Measurements from ENCODE around the gene PROSER2.

Gene PROSER2

DNA sequence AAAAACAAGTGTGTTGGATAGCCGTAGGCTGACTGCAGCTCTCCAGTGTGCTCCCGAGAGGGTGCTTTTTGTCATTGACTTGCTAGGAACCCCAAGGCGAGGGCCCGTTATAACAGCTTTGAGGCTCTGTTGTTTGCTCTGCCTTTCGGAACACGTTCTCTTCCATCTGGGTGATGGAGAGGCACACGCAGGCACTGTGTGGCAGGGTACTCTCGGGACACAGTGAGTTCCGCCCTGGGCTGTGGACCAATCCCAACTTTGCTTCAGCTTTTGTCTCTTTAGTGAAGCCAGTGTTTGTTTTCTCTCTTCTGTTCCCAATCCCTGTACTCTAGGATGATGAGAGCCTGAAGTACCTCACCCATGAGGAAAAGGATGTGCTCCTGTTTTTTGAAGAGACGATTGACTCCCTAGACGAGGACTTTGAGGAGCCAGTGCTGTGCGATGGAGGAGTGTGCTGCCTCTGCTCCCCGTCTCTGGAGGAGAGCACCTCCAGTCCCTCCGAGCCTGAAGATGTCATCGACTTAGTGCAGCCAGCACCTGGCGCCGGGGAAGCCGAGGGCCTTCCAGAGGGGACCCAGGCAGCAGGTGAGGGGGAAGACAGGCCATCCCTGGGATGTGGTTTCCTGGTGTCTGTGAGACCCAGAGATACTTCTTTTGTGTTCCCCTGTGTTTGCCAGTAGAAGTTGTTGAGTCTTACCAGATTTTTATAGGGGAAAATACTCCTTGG is 43.2 kb downstream of the PROSER2 start:
- DNase-seq (ENCODE audit: low read depth): no peak
- no peak overlapping the region for H3K4me3 ChIP-seq (ENCODE audit: low read length)
- TF ChIP-seq, protein P1, sequence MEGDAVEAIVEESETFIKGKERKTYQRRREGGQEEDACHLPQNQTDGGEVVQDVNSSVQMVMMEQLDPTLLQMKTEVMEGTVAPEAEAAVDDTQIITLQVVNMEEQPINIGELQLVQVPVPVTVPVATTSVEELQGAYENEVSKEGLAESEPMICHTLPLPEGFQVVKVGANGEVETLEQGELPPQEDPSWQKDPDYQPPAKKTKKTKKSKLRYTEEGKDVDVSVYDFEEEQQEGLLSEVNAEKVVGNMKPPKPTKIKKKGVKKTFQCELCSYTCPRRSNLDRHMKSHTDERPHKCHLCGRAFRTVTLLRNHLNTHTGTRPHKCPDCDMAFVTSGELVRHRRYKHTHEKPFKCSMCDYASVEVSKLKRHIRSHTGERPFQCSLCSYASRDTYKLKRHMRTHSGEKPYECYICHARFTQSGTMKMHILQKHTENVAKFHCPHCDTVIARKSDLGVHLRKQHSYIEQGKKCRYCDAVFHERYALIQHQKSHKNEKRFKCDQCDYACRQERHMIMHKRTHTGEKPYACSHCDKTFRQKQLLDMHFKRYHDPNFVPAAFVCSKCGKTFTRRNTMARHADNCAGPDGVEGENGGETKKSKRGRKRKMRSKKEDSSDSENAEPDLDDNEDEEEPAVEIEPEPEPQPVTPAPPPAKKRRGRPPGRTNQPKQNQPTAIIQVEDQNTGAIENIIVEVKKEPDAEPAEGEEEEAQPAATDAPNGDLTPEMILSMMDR (conservative IDR thresholded peaks at IDR 0.05; ENCODE audit: low read length): no peak

DNA sequence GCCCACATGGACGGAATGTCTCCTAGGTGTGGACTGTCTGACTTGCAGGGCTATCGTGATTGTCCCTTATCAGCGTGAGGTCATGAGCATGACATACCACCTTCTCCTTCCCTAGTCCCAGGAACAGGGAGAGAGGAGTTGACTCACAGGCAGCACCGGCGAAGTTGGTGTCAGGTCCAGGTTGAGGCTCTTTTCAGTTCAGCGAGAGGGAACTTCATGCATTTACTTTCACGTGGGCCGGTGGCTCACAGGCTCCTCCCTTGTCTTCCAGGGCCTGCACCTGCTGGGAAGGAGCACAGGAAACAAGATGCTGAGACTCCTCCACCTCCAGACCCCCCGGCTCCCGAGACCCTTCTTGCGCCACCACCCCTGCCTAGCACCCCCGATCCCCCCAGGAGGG is 46.1 kb downstream of the PROSER2 start:
- DNase-seq (ENCODE audit: low read depth): no peak
- no peak overlapping the region for H3K4me3 ChIP-seq (ENCODE audit: low read length)
- TF ChIP-seq, protein P1 (conservative IDR thresholded peaks at IDR 0.05; ENCODE audit: low read length): no peak

DNA sequence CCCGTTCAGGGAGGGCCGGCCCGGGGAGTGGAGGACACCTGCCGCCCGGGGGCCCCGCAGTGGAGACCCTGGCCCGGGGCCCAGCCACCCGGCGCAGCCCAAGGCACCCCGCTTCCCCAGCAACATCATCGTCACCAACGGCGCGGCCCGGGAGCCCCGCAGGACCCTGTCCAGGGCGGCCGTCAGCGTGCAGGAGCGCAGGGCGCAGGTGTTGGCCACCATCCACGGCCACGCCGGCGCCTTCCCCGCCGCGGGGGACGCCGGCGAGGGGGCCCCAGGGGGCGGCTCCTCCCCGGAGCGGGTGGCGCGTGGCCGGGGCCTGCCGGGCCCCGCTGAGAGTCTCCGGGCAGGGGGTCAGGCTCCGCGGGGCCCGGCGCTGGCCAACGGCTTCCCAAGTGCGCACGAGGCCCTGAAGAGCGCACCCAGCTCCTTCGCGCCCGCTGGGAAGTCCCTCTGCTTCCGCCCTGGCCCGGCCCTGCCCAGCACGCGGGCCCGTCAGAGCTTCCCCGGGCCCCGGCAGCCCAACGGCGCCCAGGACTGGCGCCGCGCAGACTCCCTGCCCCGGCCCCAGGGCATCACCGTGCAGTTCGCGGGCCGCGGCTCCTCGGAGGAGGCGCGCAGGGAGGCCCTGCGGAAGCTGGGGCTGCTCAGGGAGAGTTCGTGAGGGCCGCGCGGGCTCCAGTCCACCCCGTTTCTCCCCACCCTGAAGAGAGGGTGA is 46.7 kb downstream of the PROSER2 start:
- peak; percentile 17 for DNase-seq (ENCODE audit: low read depth)
- no peak overlapping the region for H3K4me3 ChIP-seq (ENCODE audit: low read length)
- TF ChIP-seq, protein P1 (conservative IDR thresholded peaks at IDR 0.05; ENCODE audit: low read length): no peak

DNA sequence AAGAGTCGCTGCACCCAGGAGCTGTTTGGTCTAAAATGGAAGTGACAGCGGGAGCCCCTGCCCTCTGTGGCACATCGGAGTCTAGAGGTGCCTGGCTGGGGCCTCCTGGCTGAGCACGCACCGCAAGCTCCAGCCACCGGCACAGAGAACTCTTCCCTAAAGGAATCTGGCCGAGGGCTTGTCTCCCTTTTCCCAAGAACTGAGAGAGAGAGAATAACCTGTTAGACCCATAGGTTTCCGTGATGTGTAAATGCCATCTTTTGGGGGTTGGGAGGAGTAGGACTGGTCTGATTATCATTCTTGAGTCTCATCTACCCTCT is 47.3 kb downstream of the PROSER2 start:
- DNase-seq (ENCODE audit: low read depth): no peak
- no peak overlapping the region for H3K4me3 ChIP-seq (ENCODE audit: low read length)
- TF ChIP-seq, protein P1 (conservative IDR thresholded peaks at IDR 0.05; ENCODE audit: low read length): no peak

DNA sequence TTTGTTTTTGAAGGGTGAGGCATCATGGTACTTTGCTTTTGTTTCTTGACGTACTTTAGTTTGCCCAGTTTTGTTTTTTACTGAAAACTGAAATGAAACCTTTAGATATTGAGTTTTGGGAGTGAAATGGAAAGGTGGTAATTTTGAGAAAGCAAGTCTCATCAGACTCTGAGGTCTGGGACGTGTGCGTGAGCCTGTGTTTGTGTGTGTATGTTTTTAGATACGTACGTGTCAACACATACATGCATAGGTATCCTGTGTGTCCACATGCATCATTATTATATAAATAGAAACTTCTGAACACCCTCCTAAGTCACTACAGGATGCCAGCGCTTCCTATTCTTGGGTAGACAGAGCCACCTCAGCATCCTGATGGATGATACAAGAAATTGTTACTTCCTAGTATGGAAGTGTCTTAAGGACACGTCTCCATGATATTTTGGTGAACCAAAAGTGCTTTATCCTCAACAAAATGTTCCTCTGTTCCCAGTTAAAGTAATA is 47.8 kb downstream of the PROSER2 start:
- no peak overlapping the region for H3K4me3 ChIP-seq (ENCODE audit: low read length)
- TF ChIP-seq, protein P1 (conservative IDR thresholded peaks at IDR 0.05; ENCODE audit: low read length): no peak
- no peak for DNase-seq (ENCODE audit: low read depth)

DNA sequence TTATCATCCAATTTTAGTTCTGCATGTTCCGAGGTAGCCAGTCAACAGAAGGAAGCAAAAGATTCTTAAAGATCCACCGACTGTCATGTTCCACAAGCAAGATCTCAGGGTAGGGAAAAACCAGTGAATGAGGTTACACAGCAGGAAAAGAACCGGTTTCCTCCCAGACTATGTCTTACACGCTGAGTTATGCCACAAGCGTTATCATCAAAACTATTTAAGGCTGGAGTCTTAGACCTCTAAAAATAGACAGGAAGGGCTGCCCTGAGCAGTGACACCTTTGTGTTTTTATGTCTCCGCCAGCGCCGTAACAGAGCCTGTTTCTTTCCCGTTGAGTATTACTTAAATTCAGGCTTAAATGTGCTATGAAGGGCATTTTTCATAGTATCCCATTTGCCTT is 48.3 kb downstream of the PROSER2 start:
- TF ChIP-seq, protein P1 (conservative IDR thresholded peaks at IDR 0.05; ENCODE audit: low read length): no peak
- no peak for DNase-seq (ENCODE audit: low read depth)
- no peak overlapping the region for H3K4me3 ChIP-seq (ENCODE audit: low read length)

Data from AG10803 (cell line).